OCI-M2 (cell line): ENCODE measurements around the gene ZNF133.
"Not testable (repeated sequence)": the region's sequence is repeated elsewhere in the genome, so short reads cannot be mapped to it uniquely, and the experiment has no call there.

Experiments
- DNase-seq: peaks from one replicate; lab custom pipeline; 2025; ENCODE audit not compliant: unreplicated experiment; lab: John Stamatoyannopoulos, UW

The ZNF133 gene

DNA sequence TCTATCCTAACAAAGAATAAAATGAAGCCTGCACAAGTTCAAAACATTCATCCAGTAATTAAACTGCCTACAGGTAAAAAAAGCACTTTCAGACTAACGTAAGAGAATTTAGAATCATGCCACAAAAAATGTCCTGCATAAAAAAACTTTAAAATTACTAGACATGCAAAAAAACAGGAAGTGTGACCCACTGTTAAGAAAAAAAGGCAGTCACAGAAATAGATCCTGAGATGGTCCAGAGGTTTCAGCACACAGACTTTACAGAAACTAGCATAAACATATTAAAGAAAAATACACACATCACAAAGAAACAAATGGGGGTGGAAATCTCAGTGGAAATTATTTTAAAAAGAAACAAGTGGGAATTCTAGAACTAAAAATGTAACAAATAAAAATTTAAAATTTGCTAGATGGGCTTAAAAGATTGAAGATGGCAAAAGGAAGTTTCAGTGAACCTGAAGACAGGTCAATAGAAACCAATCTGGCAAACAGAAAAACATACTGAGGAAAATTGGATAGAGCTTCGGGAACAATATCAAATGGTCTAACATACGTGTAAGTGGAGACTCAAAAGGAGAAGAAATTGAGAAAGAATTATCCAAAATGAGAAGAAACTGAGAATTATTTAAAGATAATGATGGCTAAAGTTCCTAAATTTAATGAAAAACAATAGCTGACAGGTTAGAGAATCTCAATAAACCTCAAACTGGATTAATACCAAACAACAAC lies 3.4 kb upstream of the ZNF133 start:
- DNase-seq, result no peak

GRCh38 chr20:18287546-18287914 lies 797 bp upstream of the ZNF133 start:
- DNase-seq, result no peak

DNA sequence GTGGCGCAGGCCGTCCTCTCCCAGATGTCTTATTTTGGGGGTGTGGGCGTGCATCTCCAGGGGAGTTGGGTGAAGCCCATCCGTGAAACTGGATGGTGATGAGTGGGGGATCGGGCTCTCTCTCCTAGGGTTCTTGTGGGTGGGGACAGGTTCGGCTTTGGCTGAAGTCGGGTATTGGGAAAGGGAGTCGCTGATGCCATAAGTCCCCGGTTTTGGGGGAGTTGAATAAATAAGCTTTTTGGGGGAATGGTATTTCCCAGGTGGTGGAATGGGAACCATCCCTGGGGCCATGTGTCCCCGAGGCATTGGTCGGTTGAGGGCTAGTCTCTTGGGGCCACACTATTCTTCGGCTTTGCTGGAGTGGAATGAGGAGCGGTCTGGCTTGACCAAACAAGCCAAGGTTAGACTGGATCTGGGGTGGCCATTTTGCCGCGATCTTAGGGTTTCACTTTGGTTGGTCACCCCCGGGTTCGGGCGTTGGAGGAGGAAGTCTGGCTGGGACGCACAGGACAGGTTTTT lies 481 bp downstream of the ZNF133 start:
- DNase-seq, result no peak

DNA sequence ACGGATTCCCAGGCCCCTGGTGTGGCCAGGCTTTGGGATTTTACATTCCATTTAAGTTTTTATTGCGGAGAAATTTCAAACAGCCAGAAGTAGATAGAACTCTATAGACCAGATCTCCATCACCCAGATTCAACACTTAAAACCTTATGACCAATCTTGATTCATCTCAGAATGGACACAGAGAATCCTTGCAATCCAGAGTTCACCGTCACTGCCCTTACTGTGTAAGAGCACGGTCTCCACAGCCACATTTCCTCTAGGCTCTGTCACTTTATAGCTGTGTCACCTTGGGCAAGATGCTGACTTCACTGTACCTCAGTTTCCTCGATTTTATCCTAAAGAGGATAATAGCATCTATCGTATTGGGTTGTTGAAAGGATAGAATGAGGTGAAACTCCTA lies 979 bp downstream of the ZNF133 start:
- DNase-seq, result no peak

GRCh38 chr20:18299364-18299763 lies 11.0 kb downstream of the ZNF133 start:
- DNase-seq, result no peak

DNA sequence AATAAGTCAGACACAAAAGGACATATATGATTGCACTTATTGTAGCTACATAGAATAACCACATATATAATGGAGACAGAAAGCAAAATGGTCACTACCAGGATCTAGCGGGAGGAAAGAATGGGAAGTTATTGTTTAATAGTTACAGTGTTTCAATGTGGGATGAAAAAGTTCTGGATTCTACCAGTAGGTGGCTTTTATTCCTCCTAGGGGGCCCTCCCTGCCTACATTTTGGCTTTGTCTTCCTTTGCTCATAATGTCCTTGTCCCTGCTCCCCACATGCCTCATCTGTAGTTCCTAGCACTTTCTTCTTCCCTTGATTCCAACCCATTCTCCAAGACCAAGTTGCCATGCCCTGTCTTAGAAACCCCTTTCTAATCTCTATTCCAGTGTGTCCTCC lies 16.3 kb downstream of the ZNF133 start:
- no peak for DNase-seq

GRCh38 chr20:18307301-18307700 lies 19.0 kb downstream of the ZNF133 start:
- no peak for DNase-seq

DNA sequence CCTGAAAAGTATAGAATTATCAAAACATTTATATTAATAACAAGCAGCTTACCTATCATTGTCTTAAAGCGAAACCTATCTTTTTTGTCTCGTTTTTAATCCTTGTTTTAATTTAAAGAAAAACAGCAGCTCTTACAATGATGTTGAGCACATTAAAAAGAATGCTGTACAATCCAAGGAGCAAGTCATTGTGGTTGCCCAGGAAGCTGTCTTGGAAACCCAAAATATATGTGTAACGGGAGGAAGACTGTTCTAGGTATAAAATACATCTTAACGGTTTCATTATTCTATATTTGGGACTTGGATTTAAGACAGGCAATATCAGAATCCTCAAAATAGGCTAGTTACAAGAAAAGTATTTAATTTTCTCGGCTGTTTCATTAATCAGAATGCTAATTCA lies 21.7 kb downstream of the ZNF133 start:
- DNase-seq, result no peak

GRCh38 chr20:18310592-18310991 lies 22.3 kb downstream of the ZNF133 start:
- DNase-seq, result no peak

DNA sequence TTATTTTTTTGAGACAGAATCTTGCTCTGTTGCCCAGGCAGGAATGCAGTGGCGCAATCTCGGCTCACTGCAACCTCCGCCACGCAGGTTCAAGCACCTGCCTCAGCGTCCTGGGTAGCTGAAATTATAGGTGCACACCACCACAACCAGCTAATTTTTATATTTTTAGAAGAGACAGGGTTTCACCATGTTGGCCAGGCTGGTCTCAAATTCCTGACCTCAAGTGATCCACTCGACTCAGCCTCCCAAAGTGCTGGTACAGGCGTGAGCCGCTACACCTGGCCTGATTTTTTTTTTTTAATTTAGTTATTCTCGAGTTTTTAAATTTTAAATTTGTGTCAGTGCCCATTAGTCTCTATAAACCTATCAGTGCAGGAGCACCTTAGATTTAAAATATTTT lies 24.4 kb downstream of the ZNF133 start:
- DNase-seq, result no peak

DNA sequence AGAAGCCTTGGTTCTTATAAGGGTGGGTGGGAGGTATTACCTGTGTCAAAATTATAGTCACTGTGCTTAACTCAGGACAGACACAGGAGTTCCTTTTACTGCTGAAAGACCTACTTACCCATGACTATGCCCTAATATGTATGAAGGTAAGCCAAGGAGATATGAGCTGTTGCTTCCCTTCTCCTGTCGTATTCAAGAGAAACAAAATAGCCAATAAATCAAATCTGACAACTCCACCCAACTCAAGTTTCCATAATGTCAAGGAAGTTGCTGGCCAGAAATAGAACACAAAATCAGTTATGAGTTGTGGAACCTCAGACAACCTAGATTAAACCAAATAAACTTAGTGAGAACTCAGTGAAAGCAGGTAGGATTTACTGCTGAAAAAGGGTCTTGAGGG lies 25.1 kb downstream of the ZNF133 start:
- DNase-seq, result no peak

GRCh38 chr20:18314786-18315406 lies 26.6 kb downstream of the ZNF133 start:
- no peak for DNase-seq

DNA sequence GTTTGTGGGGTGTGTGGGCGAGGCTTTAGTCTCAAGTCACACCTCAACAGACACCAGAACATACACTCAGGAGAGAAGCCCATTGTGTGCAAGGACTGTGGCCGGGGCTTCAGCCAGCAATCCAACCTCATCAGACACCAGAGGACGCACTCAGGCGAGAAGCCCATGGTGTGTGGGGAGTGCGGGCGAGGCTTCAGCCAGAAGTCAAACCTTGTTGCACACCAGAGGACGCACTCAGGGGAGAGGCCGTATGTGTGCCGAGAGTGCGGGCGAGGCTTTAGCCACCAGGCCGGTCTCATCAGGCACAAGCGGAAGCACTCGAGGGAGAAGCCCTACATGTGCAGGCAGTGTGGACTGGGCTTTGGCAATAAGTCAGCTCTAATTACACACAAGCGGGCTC lies 27.8 kb downstream of the ZNF133 start:
- DNase-seq, result no peak

DNA sequence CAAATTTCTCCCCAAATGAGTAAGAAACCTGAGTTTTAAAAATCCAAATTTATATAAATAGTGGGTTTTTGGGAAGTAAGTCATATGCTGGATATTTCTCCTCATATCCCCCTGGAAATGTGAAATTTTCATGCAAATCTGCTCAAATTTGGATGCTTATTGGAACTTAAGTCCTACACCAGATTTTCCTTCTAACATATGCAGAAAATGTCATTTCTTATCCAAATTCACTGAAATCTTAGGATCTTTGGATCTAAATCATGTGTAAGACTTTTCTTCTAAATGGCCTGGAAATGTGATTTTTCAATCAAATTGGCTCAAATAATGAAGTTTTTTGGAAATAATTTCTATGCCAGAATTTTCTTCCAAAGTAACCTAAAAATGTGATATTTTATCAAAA lies 33.0 kb downstream of the ZNF133 start:
- no peak for DNase-seq

DNA sequence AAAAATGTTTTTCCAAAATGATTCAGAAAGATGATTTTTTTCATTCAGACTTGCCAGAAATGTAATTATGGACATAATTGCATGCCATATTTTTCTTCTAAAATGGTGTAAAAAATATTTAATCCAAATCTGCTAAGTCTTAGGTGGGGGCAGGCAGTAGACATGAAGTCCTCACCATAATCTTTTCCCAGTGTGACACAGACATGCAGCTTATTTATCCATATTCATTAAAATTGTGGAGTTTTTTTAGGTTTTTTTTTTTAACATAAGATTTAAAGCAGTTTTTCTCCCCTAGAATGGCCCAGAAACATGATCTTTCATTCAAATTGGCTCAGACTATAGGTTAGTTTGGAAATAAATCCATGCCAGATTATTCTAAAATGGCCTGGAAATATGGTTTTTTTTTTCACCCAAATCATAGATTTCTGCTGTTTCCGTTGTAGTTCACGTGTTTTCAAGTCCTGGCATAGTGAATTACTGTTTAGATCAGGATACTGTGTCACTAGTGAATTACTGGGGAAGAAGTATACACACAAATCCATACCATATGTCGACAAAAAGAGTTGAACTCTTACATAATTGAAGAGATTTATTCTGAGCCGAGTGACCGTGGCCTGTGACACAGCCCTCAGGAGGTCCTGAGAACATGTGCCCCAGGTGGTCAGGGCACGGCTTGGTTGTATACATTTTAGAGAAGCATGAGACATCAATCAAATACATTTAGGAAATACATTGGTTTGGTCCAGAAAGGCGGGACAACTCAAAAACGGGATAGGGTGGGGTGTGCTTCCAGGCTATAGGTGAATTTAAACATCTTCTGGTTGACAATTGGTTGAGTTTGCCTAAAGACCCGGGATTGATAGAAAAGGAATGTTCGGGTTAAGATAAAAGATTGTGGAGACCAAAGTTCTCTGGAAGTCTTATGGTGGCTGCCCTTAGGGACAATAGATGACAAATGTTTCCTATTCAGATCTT lies 33.9 kb downstream of the ZNF133 start:
- no peak for DNase-seq

DNA sequence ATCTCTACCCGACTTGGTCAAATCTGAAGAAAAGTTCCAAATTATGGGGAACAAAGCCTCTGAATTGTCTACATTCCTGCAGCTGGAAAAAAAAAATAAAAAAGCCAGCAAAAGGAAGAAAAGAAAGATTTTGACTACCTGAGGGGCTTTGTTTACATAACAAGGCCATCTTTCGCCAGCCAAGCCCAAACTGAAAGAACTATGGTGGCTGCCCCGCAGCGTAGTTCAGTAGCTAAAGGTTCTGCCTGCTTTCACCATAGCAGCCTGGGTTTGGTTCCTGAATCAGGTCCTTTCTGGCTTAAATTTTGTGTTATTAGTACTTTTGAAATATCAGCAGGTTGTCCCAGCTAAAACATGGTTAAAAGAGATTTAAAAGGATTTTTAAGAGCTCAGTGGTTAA lies 35.4 kb downstream of the ZNF133 start:
- DNase-seq, result no peak

DNA sequence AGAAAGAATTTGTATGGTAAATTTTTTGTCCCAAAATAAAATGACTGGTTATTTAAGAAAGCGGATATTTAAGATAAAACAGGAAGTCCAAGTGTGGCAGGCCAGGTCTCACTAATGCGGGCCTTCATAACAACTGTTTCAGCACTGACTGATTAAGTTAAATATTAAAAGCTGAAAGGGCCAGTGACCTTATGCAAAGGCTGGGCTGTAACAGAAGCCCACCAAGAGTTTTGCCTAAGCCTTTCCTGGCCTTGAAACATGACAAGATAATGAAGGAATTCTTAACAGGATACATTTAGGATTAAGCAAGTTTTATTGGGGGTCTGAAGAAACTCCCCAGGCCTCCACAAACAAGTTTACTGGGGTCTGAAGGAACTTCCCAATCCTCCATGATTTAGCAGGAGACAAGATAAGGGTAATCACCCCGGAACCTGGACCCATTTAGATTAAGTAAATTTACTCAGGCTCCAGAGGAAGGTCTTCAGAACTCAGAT lies 36.3 kb downstream of the ZNF133 start:
- no peak for DNase-seq

DNA sequence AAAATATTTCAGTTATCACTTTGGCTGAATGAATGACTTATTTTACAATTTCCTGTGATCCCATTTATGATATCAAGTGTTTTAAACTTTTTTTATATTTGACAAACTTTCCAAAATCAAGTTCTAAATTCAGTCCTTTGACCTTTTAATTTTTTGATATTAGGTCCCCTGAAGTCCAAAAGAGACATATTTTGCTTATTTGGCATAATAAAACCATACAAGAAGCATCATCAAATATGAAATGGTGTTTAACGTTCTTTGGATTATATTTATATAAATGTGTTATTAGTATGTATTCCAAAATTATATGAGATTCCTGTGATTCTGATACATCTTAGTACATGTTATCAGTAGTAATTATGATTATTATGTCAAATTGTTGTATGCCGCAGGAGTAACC lies 38.7 kb downstream of the ZNF133 start:
- DNase-seq, result no peak

GRCh38 chr20:18331694-18332093 lies 43.4 kb downstream of the ZNF133 start:
- no peak for DNase-seq

GRCh38 chr20:18349749-18350148 lies 61.4 kb downstream of the ZNF133 start:
- not testable (repeated sequence) for DNase-seq

DNA sequence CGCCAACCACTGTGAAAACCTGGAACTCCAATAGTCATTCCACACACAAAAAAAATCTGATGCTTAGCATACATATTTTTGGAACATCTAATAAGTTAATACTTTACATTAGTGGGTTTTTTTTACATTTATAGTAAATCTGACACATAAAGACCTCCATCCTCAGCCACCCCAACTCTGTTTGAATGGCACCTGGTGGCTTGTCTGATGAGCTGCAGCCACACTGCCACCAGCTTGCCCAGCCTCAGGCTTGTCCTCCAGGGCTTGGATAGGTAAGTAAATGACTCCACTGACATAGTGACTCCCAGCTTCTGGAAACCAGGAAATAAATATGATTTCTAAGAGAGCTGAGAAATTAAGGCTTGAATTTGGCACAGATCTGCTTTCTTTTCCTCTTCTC lies 71.5 kb downstream of the ZNF133 start:
- no peak for DNase-seq
